ENCODE results near the gene IGF1R.

DNA sequence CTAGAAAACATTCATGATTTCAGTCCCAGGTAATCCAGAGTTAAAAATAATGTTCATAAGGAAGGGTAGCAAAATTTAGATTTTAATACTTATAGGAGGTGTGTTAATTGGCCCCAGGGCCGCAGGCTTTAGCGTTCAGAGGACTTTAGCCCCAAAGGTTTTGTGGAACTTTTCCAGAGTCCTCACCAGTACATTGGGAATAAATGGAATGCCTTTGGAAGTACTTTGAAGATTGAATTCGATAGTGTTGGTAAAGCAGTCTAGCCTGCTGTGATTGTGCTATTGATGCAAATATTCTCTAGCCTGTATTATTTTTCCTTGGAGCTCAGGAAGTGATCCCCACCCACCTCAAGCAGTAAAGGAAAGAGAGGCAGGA lies 137.1 kb downstream of the IGF1R start:
- TF ChIP-seq FOXP1 (IDR thresholded peaks at IDR 0.05) (no peak), FOXP1 (CRISPR knock-in tag; IDR thresholded peaks at IDR 0.05) (no peak), FOXA3 (CRISPR knock-in tag; IDR thresholded peaks at IDR 0.05) (no peak)
